Sigmoid colon (tissue), 4 donors: ENCODE results near the gene HS6ST2.

Experiments used
- POLR2AphosphoS5 ChIP-seq, 4 donors: sonication (generic); formaldehyde crosslinking; IDR thresholded peaks; one replicate each; pipeline ENCODE4 v1.6.1; 2017; ENCODE audit warnings: antibody characterized with exemption in 4 of 4
- TF ChIP-seq, protein P1 (sequence below), 4 experiments: fragments of 450-650 bp in 3 of 4; fragments of 200-600 bp in 1 of 4; IDR thresholded peaks; one replicate each; pipeline ENCODE4 v1.5.1; 2016 to 2019; ENCODE audit warnings: antibody characterized with exemption in 4 of 4, mild to moderate bottlenecking in 3 of 4, moderate library complexity in 2 of 4

DNA sequence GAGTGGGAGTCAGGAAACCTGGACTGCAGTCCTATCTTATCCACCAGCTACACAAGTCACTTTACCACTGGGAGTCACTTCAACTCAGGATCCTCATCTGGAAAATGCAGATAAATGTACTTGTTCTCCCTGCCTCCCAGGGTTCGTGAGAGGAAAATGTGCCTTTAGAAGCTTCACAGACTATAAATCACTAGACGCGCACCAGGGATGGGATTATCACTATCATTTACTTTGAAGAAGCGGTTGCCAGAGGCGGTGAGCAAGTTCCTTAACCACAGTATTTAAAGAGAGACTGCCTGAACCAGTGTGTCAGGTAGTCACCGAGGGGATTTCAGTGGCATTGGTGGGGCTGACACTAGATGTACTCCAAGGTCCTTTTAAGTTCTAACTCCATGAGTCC lies 219.5 kb downstream of the HS6ST2 start:
- TF ChIP-seq, protein P1, sequence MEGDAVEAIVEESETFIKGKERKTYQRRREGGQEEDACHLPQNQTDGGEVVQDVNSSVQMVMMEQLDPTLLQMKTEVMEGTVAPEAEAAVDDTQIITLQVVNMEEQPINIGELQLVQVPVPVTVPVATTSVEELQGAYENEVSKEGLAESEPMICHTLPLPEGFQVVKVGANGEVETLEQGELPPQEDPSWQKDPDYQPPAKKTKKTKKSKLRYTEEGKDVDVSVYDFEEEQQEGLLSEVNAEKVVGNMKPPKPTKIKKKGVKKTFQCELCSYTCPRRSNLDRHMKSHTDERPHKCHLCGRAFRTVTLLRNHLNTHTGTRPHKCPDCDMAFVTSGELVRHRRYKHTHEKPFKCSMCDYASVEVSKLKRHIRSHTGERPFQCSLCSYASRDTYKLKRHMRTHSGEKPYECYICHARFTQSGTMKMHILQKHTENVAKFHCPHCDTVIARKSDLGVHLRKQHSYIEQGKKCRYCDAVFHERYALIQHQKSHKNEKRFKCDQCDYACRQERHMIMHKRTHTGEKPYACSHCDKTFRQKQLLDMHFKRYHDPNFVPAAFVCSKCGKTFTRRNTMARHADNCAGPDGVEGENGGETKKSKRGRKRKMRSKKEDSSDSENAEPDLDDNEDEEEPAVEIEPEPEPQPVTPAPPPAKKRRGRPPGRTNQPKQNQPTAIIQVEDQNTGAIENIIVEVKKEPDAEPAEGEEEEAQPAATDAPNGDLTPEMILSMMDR (IDR thresholded peaks at IDR 0.05), result no peak
- no peak for TF ChIP-seq POLR2AphosphoS5 (IDR thresholded peaks at IDR 0.05)
